Activated CD4-positive, alpha-beta T cell treated with anti-CD3 and anti-CD28 coated beads, Interleukin-2, amount 10 ng/mL, durations not matched to agents 7 days and 5 days (primary cell): ENCODE measurements around the gene NCKAP5. TPM values are rescaled to one million over a fixed set of nuclear protein-coding genes. Genes with fewer than 3 reads are reported as not detected.
"Not testable (repeated sequence)": the region's sequence is repeated elsewhere in the genome, so short reads cannot be mapped to it uniquely, and the experiment has no call there.

ENCODE experiments used
- CTCF ChIA-PET: fragments of 350-600 bp; sonication (Branson Sonifier 250); formaldehyde crosslinking; loops from one replicate; lab custom pipeline; 2021; ENCODE audit warnings: antibody characterized with exemption; lab: Charles Lee
- POLR2A ChIA-PET: fragments of 350-600 bp; sonication (Branson Sonifier 250); formaldehyde crosslinking; loops from one replicate; lab custom pipeline; 2021; ENCODE audit warnings: antibody characterized with exemption; lab: Charles Lee
- DNase-seq: peaks from one replicate; pipeline ENCODE4 v3.0.0-alpha.2; 2020
- H3K27ac Mint-ChIP-seq: one replicate; pipeline ENCODE4 v1.8.0; 2021; ENCODE audit warnings: mild to moderate bottlenecking, moderate library complexity, mixed read lengths
- H3K27me3 Mint-ChIP-seq: one replicate; pipeline ENCODE4 v1.8.0; 2021; ENCODE audit warnings: mixed read lengths
- H3K36me3 Mint-ChIP-seq: one replicate; pipeline ENCODE4 v1.8.0; 2021; ENCODE audit warnings: low read depth, mixed read lengths
- H3K4me1 Mint-ChIP-seq: one replicate; pipeline ENCODE4 v1.8.0; 2021; ENCODE audit warnings: mixed read lengths
- H3K4me3 Mint-ChIP-seq: one replicate; pipeline ENCODE4 v1.8.0; 2021; ENCODE audit warnings: mild to moderate bottlenecking, moderate library complexity, mixed read lengths
- H3K9me3 Mint-ChIP-seq: one replicate; pipeline ENCODE4 v1.8.0; 2021; ENCODE audit warnings: mixed read lengths
- total RNA-seq, 2 experiments: library from RNA; stranded (reverse); gene quantifications; one replicate each; pipeline ENCODE4 v1.2.3, GENCODE V29; 2021

Gene NCKAP5
- total RNA-seq, 2 experiments from 2014 or later: not detected

DNA sequence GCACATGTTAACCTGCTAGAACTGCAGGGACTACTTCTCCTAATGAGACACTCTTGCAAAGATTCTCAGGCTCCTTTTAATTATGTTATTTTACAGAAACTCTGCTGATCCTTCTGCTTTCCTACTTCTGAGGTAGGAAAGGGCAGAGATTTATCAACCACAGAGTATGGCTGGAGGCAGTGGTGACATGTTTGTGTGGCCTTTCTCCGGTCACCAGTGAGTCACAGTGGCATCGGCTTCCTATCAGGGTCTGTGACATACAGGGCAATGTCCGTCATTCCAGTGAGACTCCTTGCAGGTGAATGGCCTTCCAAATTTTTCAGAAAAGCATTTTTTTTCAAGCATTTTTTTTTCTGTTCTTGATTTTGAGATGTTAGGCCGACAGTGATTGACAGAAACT lies 717.6 kb downstream of the NCKAP5 start:
- CTCF ChIA-PET: no interaction called here
- Mint-ChIP-seq H3K4me1 (no peaks in the 10 kb centered on the region), H3K36me3 (no peaks in the 10 kb centered on the region), H3K27ac (no peak overlapping the region), H3K9me3 (no peaks in the 10 kb centered on the region), H3K4me3 (no peak overlapping the region), H3K27me3 (no peaks in the 10 kb centered on the region)
- no peak for DNase-seq
- POLR2A ChIA-PET: no interaction called here

DNA sequence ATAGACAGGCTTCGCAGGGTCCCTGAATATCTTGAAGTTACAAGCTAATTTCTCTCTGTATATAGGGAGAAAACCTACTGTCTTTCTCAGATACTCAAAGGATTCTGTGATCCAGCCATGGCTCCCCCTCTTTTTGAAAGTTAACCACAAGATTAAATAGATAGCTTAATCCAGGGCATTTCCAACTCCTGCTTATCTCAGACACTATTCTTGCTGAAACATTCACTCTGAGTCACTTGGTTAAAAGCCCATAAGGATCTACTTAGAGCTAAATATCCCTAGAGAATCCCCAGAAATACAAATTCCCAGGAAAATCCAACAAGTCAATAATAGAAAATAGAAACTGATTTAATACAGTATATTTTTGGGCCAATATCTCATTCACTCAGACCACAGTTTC lies 719.1 kb downstream of the NCKAP5 start:
- Mint-ChIP-seq H3K27me3 (no peaks in the 10 kb centered on the region), H3K27ac (no peak overlapping the region), H3K4me3 (no peak overlapping the region), H3K4me1 (no peaks in the 10 kb centered on the region), H3K9me3 (no peaks in the 10 kb centered on the region), H3K36me3 (no peaks in the 10 kb centered on the region)
- no peak for DNase-seq
- POLR2A ChIA-PET: no interaction called here
- CTCF ChIA-PET: no interaction called here

DNA sequence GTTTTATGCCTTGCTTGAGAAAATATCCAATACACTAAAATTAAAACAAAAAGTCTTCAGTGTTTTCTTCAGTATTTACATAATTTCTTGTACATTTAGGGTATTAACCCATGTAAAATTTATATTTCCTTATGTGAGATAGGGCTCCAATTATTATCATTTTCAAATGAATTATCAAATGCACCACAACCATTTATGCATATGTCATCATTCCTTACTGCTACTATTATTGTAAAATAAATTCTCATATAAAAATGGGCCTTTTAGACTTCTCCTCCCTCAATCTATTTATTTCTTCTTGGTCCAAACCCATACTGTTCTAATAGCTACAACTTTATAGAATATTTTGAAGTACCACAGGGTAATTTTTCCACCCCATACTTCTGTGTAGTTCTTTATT lies 722.9 kb downstream of the NCKAP5 start:
- Mint-ChIP-seq H3K9me3 (no peaks in the 10 kb centered on the region), H3K36me3 (no peaks in the 10 kb centered on the region), H3K4me1 (no peaks in the 10 kb centered on the region), H3K27ac (no peak overlapping the region), H3K4me3 (no peak overlapping the region), H3K27me3 (no peaks in the 10 kb centered on the region)
- ChIA-PET CTCF (interaction anchor here (0.6 kb wide), 1 partner anchor 77 kb away, joined by 4 read pairs; no protein-coding TSS in a partner anchor), POLR2A (no interaction called here)
- DNase-seq: no peak

DNA sequence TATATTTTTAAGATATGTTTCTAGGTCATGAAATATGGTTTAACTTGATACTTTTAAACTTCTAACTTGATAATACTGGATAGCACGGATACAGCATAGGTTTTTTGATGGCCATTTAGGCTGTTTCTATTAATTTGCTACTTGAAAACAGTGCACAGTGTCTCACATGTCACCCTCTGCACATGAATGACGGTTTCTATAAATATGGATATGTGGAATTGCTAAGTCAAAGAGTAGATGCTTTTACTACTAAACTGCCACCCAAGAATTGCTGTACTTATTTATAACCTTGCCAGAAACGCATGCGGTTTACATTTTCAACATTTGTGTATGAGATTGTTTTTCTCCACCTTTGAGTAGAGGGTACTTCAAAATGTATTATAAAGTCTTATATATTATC lies 723.7 kb downstream of the NCKAP5 start:
- POLR2A ChIA-PET: no interaction called here
- H3K27ac Mint-ChIP-seq: no peak overlapping the region
- no peak for DNase-seq
- CTCF ChIA-PET: no interaction called here
- no peaks in the 10 kb centered on the region for H3K27me3 Mint-ChIP-seq
- no peaks in the 10 kb centered on the region for H3K4me1 Mint-ChIP-seq
- no peak overlapping the region for H3K4me3 Mint-ChIP-seq
- no peaks in the 10 kb centered on the region for H3K36me3 Mint-ChIP-seq
- H3K9me3 Mint-ChIP-seq: no peaks in the 10 kb centered on the region

DNA sequence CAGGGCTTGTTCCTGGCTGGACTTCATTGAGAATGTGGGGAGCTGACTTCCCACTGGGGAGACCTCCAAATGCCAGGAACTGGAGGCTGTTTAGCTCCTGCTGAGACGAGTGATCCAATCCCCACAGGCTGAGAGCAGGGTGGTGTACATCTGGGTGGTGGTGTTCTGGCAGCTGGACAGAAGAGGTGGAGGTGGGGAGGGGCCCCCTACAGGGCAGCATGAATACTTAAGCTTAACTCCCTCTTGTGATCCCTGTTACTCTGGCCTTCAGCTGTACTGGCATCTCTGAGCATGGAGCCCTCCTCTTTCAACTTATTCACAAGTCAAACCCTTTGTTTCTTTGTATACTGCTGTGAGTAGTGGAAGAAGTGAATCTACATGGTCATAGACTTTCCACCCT lies 730.5 kb downstream of the NCKAP5 start:
- ChIA-PET POLR2A (no interaction called here), CTCF (no interaction called here)
- Mint-ChIP-seq H3K4me3 (no peak overlapping the region), H3K27ac (no peak overlapping the region), H3K27me3 (no peaks in the 10 kb centered on the region), H3K4me1 (no peaks in the 10 kb centered on the region), H3K36me3 (no peaks in the 10 kb centered on the region), H3K9me3 (peaks cover 3% of the 10 kb centered on the region)
- DNase-seq: no peak

DNA sequence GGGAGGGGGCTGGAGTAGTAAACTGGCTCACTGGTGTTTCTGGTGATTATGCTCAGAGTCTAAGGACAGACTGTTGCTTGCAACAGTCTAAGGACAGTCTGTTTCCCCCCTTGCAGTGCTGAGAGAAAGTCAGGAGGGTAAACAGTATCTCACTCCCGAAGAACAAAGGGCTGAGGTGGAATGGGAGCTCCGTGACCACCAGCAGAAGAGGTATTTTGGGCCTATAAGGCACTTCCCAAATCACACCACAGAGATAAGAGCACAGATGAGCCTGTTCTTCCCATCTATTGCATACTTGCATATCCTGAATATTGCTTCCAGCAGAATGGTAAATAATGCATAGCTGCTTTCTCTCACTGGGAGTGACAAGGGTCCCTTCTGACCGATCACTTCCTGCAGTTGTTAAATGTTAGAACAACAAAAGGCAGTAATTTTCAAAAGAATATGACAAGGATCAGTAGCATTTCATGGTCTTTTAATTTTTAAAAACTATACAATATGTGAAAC lies 737.9 kb downstream of the NCKAP5 start:
- ChIA-PET CTCF (no interaction called here), POLR2A (no interaction called here)
- H3K4me3 Mint-ChIP-seq: no peak overlapping the region
- H3K27ac Mint-ChIP-seq: no peak overlapping the region
- H3K4me1 Mint-ChIP-seq: no peaks in the 10 kb centered on the region
- no peaks in the 10 kb centered on the region for H3K27me3 Mint-ChIP-seq
- no peak for DNase-seq
- no peaks in the 10 kb centered on the region for H3K36me3 Mint-ChIP-seq
- peaks cover 5% of the 10 kb centered on the region for H3K9me3 Mint-ChIP-seq

DNA sequence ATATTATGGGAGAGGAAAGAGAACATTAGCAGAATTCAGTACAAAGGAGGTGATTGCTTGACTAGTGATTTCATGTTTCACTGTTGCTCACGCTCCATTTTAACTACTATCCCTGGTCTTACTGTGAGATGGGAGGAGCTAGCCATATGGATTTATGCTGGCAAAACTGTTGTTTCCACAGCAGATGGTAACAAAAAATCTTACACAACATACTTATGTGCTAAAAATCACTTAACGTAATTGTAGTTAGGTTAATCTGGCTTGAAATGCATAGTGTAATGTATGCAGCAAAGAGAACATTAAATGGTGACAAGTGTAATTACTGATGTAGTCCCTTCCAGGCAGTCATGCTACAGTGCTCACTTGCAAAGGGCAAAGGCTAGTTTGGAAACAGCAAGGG lies 742.7 kb downstream of the NCKAP5 start:
- no peak for DNase-seq
- CTCF ChIA-PET: no interaction called here
- H3K27ac Mint-ChIP-seq: no peak overlapping the region
- H3K4me1 Mint-ChIP-seq: no peaks in the 10 kb centered on the region
- no peaks in the 10 kb centered on the region for H3K36me3 Mint-ChIP-seq
- POLR2A ChIA-PET: no interaction called here
- H3K9me3 Mint-ChIP-seq: peaks cover 2% of the 10 kb centered on the region
- H3K27me3 Mint-ChIP-seq: no peaks in the 10 kb centered on the region
- no peak overlapping the region for H3K4me3 Mint-ChIP-seq

DNA sequence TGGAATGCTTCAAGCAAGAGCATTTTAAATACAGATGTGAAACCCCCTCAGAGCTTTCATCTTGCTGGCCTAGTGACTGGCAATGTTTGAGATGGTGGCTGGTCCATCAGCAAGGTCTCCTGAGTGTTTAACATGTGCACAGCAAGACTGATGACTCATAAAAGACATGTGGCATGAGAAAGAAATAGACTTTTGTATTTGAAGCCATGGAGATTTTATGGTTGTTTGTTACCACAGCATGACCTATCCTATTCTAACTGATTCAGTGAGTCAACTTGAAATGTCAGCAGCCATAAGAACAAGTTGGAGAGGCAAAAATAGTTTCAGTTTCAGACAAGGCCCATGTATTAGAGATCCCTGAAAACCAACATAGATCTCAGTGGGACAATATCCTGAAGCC lies 743.5 kb downstream of the NCKAP5 start:
- CTCF ChIA-PET: no interaction called here
- H3K27me3 Mint-ChIP-seq: no peaks in the 10 kb centered on the region

DNA sequence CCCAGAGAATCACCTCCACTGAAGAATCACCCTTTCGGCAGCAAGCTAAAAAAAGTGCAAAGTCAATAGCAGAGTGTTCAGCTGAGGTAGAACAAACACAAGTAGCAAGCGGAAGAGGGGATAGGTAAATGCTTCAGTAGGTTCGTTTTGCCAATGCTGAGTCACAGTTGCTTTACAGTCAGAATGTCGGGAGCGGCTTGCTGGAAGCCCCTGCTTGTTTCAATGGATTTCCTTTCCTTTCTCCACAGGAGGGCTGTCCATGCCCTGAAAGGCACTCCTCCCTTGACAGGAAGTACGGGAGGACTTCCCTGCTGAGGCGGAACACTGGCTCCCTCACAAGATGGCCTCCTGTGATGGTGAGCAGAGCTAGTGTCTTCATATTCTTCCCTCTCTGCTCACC lies 752.0 kb downstream of the NCKAP5 start:
- Mint-ChIP-seq H3K27me3 (no peaks in the 10 kb centered on the region), H3K4me3 (no peak overlapping the region), H3K27ac (no peak overlapping the region), H3K36me3 (no peaks in the 10 kb centered on the region), H3K4me1 (no peaks in the 10 kb centered on the region), H3K9me3 (no peaks in the 10 kb centered on the region)
- ChIA-PET POLR2A (no interaction called here), CTCF (interaction anchor here (0.9 kb wide), 1 partner anchor 13 kb away, joined by 3 read pairs; no protein-coding TSS in a partner anchor)
- DNase-seq: no peak

More for the DNA sequence above, 743.5 kb downstream of the NCKAP5 start:
- Mint-ChIP-seq H3K4me3 (no peak overlapping the region), H3K27ac (no peak overlapping the region), H3K36me3 (no peaks in the 10 kb centered on the region), H3K9me3 (peaks cover 2% of the 10 kb centered on the region), H3K4me1 (no peaks in the 10 kb centered on the region)
- POLR2A ChIA-PET: no interaction called here
- DNase-seq: no peak

DNA sequence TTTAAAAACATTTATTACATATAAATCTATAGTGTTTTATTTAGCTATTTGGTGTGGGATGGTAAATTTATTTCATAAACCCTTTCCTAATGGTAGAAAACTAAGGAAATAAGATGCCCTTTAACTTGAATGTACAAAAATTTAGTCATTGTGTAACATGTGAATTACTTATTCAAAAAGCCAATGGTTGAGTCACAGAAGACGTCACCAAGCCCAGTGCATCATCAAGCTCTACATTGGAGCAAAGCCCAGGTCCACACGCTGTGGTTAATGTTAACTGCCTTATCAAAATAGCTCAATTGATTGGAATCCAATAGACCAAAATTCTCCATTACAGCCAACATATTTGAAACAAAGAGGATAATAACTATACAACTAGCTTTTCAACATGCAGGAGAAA lies 752.7 kb downstream of the NCKAP5 start:
- CTCF ChIA-PET: no interaction called here
- H3K4me1 Mint-ChIP-seq: no peaks in the 10 kb centered on the region
- H3K4me3 Mint-ChIP-seq: no peak overlapping the region
- DNase-seq: no peak
- H3K36me3 Mint-ChIP-seq: no peaks in the 10 kb centered on the region
- no peaks in the 10 kb centered on the region for H3K9me3 Mint-ChIP-seq
- POLR2A ChIA-PET: no interaction called here
- no peak overlapping the region for H3K27ac Mint-ChIP-seq
- H3K27me3 Mint-ChIP-seq: no peaks in the 10 kb centered on the region

DNA sequence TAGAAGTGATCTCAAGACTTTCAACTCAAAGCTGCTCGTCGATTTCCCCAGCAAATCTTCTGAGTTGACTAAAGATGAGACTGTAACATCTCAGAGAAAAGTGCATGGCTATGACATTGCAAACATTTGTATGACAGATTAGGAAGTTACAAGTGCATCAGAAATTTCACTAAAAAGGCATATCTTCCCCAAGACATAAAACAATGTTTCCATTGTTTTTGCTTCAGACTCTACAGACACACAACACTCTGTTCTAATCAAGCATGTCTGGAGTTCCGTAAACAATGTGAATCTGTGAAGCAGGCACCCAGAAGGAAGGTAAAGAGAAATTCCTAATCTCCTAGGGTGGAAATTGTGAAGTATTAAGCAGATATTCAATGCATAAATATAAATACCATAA lies 753.6 kb downstream of the NCKAP5 start:
- CTCF ChIA-PET: no interaction called here
- Mint-ChIP-seq H3K27ac (no peak overlapping the region), H3K27me3 (no peaks in the 10 kb centered on the region), H3K4me3 (no peak overlapping the region), H3K4me1 (no peaks in the 10 kb centered on the region), H3K9me3 (no peaks in the 10 kb centered on the region), H3K36me3 (no peaks in the 10 kb centered on the region)
- DNase-seq: no peak
- POLR2A ChIA-PET: no interaction called here

DNA sequence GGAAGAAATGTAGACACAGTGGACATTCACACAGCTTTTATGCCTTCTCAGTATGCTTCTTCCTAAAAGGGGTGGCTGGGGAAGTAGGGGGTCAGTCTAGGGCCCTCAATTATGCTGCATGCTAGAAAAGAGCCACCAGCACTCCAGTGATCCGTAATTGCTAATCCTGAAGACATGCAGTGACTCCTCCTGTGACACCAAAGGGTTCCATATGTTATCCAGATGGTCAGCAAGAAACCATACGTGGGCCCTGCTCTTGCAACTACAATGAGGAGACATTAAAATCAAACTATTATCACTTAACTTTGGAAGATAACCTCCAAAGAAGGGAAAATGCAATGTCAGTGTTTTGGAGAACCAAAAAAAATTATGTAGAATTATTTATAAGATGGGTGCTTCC lies 754.8 kb downstream of the NCKAP5 start:
- Mint-ChIP-seq H3K4me3 (no peak overlapping the region), H3K9me3 (peaks cover 3% of the 10 kb centered on the region), H3K27me3 (no peaks in the 10 kb centered on the region), H3K4me1 (no peaks in the 10 kb centered on the region), H3K27ac (no peak overlapping the region), H3K36me3 (no peaks in the 10 kb centered on the region)
- CTCF ChIA-PET: no interaction called here
- POLR2A ChIA-PET: no interaction called here
- DNase-seq: no peak

DNA sequence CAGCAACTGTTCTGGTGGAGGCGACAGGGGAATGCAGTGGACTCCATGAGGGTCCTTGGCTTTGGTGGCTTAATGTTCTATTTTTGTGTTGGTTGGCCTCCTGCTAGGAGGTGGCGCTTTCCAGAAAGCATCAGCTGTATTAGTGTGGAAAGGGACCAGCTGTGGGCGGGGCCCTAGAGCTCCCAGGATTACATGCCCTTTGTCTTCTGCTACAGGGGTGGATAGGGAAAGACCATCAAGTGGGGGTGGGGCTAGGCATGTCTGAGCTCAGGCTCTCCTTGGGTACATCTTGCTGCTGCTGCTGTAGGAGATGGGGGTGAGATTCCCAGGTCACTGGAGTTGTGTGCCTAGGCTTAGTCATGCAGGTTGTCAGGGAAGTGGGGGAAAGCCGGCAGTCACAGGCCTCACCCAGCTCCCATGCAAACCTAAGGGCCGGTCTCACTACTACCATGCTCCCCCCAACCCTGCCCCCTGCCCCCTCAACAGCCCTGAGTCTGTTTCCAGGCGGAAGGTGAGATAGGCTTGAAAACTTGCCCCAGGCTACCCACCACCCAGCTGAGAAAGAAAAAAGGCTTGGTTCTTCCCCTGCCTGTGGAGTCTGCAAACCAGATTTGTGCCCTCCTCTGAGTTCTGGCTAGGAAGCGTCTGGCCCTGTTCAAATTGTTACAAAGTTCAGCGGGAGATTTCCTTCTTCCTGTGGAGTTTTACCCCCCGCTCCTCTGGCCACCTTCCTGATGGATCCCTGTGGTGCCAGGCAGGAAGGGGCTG lies 756.9 kb downstream of the NCKAP5 start:
- Mint-ChIP-seq H3K27ac (no peak overlapping the region), H3K4me1 (no peaks in the 10 kb centered on the region), H3K9me3 (peaks cover 6% of the 10 kb centered on the region), H3K27me3 (no peaks in the 10 kb centered on the region), H3K36me3 (no peaks in the 10 kb centered on the region), H3K4me3 (no peak overlapping the region)
- POLR2A ChIA-PET: no interaction called here
- CTCF ChIA-PET: no interaction called here
- no peak for DNase-seq

DNA sequence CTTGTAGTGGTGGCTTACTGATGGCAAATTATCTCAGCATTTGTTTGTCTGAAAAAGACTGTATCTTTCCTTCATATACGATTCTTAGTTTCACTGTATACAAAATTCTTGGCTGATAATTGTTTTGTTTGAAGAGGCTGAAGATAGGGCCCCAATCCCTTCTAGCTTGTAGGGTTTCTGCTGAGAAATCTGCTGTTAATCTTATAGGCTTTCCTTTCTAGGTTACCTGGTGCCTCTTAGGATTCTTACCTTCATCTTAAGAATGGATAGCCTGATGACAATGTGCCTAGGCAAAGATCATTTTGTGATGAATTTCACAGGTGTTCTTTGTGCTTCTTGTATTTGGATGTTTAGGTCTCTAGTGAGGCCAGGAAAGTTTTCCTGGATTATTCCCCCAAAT lies 758.3 kb downstream of the NCKAP5 start:
- H3K27ac Mint-ChIP-seq, H3K4me3 Mint-ChIP-seq, DNase-seq, H3K27me3 Mint-ChIP-seq, H3K9me3 Mint-ChIP-seq, H3K4me1 Mint-ChIP-seq, CTCF ChIA-PET, POLR2A ChIA-PET, H3K36me3 Mint-ChIP-seq: not testable (repeated sequence)
